NCI-H187 treated with DMSO at 0.1 percent for 48 hours (cell line): Measurements from ENCODE around the gene CDHR3.
A peak's percentile ranks its signal among the peaks of the same experiment; 100 is the strongest.

Experiments
- DNase-seq: peaks from one replicate; lab custom pipeline; 2025; lab: John Stamatoyannopoulos, UW

The CDHR3 gene

DNA sequence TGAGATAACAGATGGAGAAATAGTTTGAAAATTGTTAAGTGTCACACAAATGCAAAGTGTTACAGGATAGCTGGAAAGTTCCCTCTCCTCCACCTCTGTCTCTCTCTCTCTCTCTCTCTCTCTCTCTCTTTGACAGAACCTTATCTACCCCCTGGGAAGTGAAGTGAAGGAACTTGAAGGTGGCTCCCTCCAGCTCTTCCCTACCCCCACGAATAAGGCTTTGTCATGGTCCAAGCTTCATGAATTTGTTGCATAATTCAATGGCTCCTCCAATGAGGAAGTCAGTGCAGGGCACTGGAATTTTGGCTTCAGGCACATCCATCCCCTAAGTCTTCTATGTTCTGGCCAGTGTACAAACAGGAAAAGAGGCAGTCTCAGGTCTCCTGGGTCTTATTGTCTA, 66.4 kb downstream of the CDHR3 start:
- no peak for DNase-seq

DNA sequence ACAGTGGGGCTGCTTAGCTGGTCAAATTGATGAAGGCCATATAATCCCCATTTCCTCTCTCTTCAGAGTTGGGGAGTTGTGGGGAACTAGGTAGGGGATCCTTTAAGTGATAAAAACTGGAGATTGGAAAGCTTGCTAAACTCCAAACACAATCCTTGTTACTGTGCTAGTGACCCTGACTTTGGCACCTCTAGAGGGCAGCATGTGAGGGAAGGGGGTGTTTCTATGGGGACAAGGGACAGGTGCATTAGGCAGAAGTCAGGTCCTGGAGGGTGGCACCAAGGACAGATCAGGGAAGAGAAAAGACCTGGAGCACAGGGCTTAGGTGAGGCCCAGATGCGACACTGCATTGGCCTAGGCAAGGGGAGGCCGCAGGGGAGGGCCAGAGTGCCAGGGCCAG, 66.9 kb downstream of the CDHR3 start:
- no peak for DNase-seq

DNA sequence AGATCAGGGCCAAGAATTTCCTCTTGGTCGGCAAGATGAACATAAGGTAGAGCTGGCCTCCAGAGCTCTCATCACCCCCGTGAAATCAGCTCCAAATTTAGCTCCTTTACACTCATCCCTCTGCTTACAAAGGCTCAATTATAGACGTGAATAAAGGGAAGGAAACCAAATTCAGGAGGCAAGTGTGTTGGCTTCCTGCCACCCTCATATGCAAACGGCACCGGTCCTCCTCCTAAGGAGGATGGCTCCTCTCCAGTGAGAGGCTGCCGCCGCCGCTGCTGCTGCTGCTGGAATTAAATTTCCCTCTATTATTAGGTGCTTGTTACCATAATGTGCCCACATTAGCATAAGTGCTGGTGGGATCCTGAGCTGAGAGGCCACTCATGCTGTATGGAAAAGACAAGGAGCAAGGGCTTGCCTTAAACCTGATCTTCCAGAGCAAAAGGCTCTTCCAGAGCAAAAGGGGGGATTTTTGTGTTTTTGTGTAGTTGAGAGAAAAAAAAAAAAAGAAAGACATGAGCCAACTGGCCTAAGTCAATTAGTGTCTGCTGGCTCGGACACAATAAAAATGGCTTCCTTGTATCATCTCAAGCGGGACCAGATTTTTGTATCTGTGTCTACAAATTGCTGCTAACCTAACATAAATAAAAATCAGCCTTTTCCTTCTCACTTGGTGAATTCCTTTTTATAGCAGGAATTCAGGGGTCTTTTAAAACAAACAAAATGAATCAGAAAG, 68.4 kb downstream of the CDHR3 start:
- peak; percentile 23 for DNase-seq

DNA sequence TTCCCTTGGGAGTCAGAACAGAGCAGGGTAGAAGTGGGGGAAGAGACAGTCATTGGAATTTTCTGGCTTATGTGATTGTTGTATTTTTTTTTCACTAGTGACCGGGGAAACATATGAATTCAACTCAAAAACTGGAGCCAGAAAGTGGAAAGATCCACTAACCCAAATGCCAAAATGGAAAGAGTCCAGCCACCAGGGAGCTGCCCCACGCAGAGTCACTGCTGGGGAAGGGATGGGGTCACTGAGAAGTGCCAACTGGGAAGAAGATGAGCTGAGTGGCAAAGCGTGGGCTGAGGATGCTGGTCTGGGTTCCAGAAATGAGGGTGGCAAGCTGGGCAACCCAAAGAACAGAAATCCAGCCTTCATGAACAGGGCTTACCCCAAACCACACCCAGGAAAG, 69.2 kb downstream of the CDHR3 start:
- DNase-seq = no peak

DNA sequence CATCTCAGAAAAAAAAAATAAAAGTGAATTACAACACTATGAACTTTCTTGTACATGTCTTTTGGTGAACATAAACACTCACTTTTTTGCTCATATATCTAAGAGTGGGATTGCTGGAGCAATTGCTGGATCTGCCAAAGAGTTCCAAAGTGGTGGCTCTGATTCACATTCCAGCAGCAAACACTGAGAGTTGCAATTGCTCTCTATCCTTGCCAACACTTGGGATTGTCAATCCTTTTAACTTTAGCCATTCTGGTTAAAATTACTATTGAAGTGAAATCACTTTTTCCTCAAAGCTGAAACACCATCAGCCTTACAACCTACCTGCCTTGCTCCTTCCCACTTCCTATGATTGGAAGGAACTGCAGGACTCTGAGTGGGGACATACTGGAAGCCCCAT, 70.7 kb downstream of the CDHR3 start:
- no peak for DNase-seq

DNA sequence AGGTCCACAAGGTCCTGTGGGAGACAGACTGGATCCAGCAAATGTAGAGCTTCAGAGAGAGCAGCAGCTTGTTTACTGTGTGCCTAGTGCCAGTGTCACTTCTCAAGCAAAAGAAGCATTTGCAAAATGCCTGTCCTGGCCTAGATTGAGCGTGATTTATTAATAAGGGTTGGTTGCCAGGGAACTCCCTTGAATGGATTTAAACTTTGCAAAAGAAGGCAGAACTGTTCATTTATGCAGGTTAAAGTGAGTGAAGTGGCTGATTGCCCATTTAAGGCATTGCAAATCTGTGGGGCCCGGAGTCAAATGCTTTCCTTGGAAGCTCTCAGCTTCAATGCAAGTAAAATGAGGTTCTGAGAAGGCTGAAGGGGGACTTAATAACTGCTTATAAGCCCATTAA, 71.3 kb downstream of the CDHR3 start:
- no peak for DNase-seq

DNA sequence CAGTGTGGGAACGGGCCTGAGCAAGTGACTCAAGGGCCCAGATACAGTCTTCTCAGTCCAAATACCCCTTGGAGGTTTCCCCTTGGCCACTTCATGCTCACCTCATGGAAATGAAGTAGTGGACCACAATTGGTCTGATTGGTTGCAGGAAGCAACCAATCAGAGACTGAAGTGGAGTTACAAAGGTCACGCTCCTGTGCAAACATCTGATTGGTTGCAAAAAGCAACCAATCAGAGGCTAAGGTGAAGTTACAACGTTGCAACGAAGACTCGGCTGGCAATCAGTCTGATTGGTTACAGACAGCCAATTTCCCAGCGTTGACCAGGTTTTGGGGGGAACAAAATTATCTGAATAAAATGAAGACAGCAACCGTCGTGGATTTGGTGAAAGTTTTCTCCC, 72.5 kb downstream of the CDHR3 start:
- no peak for DNase-seq

DNA sequence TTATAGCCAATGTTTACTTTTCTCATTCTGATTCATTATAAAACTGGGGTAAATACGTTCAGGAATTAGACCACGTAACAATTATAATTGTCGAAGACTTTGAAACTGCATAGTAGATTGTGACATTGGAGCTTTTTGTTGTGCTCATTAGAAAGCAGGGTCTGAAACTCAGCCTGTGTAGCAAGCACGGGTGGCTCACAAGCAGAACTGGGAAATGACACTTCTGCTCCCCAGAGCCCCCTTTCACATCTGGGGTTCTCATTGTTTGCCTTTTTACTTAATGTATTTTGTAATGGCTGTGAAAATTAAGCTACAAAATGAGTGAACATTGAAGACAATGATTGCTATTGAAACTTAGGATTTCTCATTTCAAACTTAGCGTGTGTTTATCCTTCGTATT, 72.9 kb downstream of the CDHR3 start:
- no peak for DNase-seq

DNA sequence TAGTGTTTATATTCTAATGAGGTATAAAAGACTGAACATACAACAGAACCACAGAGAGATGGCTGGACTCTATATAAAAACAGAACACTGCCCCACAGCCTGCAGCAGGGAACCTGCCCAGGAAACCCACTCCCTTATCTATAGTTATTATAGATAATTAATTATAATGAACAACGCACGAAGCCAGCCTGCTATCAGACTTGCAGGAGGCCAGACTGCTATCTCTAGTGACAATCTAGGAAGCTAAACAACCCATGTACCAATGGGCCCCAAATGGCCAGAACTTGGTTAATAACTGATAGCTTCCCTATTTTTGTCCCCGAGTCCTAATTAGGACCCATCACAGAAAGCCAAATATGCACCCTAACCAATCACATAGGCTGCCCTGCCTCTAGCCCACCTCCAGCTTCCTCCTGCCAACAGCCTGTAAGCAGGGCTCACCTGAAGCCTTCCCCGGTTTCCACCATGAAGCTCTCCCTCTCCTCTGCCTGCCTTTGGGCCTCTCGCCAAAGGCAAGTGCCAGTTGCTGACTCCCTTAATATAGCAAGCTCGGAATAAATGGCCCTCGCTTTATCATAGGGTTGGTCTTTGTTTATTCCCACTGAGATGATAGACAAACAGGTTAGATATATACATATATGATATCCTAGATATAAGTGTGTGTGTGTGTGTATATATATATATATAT, 74.6 kb downstream of the CDHR3 start:
- no peak for DNase-seq

DNA sequence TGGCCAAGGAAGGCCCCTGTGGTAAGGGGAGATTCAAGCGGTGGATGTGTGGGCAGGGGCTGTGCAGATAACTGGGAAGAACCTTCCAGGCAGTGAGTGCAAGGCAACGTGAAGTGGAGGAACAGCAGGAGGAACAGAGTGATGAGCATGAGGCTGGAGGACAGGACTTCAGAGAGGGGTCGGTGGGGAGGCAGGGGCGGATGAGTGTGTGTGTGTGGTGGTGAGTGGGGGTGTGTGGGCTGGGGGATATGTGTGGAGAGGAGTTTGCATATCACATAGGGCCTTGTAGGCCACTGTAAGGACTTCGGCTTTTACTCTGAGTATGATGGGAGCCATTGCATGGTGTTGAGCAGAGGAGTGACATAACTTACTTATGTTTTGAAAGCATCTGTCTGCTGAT, 75.2 kb downstream of the CDHR3 start:
- no peak for DNase-seq

DNA sequence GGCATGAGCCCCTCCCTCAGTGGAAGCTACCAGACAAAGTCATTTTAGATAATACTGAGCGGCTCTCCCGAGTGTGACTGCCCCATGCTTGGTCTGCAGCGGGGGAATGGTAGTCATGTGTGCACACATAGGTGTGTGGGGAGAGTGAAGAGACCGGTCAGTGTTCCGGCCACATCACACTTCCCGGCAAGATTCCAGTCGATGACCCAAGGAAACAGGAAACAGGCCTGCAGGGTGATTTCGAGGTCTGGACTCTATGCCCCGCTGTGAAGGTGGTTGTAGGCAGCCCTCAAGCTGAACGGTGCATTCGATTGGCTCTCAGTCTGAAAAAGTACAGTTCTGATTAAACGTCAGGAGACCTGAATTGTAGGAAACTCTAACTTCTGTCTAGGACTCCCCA, 75.9 kb downstream of the CDHR3 start:
- DNase-seq = no peak

DNA sequence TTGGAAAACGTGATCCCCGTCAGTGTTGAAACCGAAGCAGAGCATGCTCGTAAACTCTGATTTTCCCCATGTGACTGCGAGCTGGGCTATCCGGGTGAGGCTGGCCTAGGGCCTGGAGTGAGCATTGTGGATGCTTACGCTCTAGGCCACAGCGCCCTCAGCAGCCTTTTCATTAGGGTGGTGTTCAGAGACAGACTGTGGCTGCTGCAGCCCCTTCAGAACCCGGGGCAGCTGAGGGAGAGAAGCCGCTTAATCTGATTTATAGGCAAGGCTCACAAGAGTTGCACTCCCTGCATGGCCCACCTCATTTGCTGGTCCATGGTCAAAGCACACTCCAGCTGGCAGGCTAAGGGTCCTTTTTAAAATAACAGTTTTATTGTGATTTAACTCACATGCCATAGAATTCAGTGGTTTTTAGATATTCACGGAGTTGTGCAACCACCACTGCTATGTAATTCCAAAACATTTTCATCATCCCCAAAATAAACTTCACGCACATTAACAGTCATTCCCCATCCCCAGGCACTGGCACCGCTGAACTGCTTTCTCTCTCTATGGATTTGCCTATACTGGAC, 76.5 kb downstream of the CDHR3 start:
- DNase-seq = no peak

DNA sequence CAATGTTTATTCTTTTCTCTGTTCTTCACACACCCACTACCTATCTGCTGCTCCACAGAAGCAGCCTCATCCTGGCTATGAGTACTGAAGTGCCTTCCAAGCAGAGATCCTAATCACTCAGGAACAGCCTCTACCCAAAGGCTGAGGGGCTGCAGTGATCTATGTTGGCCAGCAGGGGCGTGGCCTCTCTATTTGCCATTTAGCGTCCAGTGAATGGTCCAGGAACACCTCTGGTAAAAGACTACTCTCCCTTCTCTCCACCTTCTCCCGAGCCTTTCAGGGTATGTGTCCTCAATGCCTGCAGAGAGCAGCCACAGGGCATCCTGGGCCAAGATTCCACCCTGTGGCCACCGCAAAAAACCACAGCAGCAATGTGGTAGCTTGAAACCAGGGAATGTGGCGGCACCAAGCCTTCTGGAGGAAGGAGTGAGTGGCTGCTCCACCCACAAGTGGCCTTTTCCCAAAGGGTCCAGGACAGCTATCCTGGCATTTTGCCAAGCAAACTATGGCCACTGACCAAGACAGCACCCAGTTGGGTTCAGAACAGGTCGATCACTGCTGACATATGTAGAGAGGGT, 78.2 kb downstream of the CDHR3 start:
- no peak for DNase-seq

DNA sequence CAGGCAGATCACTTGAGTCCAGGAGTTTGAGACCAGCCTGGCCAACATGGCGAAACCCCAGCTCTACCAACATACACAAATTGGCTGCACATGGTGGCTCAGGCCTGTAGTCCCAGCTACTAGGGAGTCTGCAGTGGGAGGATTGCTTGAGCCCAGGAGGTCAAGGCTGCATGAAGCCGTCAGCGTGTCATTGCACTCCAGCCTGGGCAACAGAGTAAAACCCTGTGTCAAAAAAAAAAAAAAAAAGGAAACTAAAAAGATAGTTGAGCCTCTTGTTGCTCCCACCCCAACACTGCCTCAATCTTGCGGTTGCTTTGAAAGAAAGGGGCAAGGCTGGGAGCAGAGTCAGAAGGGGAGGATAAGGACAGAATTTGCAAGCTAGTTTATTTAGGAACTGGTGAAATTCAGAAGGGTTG, 79.1 kb downstream of the CDHR3 start:
- DNase-seq = no peak

DNA sequence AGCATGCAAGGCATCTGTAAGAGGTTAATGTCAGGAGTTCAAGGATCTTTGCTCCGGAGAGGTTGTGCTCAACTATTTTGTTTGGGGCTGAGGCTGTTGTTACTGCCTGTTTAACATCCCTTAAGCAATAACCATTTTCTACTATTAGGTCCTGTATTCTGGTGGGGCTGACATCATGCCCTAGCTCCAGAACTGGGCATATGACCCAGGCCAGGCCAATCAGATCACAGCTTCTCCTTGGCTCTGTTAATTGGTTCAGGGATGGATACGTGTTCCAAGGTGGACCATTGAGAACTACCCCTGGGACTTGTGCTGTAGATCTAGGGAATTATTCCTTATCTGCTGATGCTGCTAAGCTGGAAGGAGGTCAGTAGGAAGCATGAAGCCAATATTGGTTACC, 82.1 kb downstream of the CDHR3 start:
- no peak for DNase-seq

DNA sequence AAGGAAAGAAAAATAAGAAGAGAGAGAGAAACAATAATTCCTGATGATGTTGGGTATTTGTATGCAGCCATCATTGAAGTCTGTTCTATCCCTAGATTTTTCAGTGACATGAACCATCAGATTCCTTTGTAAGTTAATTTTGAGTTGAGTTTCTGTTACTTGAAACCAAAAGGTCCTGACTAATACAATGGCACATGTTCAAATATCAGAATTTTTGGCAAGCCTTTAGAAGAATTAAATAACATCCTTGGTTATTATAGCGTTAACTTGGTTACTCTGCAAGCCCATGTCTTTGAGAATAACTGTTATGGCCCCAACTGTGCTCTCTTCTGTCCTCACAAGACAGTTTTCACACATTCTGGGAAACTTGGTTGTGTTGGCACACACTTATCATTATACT, 82.5 kb downstream of the CDHR3 start:
- DNase-seq = no peak

DNA sequence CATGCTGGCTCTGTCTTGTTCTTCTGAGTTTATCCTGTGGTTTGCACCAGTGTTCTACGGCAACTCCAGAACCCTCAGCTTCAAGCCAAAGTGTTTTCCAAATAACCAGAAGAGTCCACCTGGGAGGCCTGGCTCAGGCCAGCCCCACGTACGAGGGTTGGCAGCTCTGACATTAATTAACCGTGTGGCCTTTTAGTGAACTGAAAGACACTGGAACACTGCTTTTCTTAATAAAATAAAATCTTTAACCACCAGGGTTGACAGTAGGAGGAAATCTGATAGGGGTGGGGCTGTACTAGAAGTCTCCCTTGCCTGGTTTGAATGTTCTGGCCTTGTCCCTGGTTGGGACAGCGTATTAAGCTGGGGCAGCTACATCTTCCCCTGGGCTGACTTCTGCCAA, 84.1 kb downstream of the CDHR3 start:
- DNase-seq = no peak

DNA sequence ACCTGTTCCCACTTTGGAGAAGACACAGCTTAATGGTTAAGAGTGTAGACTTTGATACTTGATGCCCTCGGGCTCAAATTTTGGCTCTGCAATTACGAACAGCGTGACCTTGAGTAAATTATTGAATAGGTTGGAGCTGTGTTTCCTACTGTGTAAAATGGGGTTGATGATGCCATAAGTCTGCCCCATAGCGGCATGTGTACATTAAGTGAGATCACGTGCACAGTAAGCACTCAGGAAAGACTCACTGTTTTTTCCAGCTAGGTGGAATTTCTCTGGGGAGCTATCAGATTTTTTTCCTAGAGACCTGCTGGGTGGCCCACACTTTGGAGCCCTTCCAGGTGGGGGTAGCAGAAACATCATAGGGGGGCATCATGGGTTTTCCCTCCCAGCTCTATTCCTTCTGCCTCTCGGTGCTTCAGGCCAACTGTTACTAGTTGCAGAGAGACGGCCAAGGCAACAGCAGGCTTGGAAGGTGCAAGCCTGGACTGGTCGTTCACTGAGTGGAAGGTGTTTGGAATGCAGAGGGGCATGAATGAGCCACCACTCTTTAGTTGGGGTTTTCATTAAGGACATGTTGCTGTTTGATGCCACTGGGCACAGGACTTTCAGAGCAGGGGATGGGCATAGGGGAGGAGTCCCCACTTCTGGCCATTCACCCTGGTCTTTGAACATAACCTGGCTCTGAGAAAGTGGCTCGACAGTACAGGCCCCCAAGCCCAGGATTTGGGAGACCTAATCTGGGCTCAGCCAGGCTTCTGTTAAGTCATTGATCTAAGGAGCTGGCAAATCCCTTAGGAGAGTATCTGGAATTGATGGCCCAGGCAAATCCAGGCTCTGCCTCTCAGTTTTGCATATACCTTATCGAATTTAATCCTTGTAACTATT, 85.0 kb downstream of the CDHR3 start:
- DNase-seq = no peak

DNA sequence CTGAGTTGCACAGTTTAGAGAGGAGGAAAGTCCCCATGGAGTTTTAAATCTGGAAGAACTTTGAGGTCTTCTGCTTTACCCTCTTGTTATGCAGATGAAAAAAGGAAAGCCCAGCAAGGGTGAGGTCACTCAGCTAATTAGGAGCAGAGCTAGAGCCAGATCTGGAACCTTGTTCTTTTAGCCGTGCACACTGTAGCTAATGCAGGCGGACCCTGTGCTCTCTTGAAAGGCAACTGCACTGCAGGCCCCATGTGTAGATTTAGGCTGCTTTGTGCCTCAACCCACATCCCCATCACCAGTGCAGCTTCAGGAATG, 85.6 kb downstream of the CDHR3 start:
- DNase-seq = no peak

DNA sequence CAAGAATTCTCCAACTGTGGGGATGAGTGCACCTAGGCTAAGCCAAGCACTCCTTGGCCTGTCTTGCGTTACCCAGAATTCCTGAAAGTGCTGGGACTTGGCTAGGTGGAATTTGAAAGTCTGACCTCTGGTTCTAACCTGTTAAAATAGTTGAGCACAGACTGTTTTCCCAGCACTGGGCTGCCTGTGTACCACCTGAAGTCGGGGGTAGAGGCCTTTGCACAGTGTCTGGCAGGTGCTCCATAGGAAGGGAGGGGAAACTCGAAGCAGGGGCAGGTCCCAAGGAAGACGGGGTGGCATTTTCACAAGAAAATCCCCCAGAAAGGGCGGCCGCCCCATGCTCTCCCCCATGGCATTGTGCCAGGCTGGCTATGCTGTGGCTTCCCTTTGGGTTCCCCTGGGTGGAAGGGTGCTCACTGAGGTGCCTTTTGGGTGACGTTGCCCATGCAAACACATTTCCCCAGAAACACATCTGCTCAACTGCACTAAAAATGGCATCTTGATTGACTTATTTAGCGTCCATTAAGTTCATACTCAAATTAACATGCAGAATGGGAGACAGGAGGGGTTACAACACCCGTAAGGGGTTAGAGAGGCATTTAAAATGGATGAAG, 86.2 kb downstream of the CDHR3 start:
- DNase-seq = no peak

DNA sequence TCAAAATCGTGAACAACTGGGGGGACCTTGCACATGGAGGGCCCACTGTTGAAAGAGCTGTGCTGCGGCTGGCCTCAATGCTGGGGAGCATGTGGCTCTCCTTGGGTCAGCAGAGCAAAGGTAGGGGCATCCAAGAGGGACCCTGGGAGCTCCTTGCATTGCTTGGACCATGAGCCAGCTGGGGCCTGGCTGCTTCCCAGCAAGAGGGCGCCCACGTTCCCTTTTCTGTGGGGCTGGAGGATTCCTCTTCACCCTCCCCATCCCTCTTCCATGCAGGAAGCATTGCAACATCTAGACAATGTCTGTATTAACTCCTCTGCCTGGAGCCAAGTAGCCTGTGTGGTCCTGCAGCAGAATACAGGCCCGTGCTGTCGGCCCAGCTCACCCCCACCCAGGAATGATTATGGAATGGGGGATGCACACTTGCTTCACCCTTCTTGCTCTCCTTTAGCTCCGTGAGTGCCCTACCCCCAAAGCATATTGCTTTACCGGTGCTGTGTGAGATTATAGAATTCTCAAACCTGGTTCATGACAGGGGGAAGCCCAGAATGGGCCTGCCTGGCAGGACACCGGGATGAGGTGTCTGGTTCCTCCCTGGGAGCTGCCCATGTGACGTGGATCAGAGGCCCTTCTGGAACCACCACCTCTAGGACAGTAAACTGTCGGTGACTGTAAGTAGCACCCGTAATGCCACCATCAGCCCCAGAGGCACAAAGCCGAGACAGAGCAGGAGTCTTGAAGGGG, 87.1 kb downstream of the CDHR3 start:
- DNase-seq = no peak
